ENCODE measurements around the gene ANAPC10. TPM values are rescaled to one million over a fixed set of nuclear protein-coding genes. Genes with fewer than 3 reads are reported as not detected.

Gene ANAPC10
- total and polyA plus RNA-seq, 2 experiments from 2014 or later: 20.1 to 26.9 TPM

Other genes starting within 250 kb of the ANAPC10 start
- gene ABCE1, start 115 bp upstream of the ANAPC10 start, total RNA-seq: 45.5 and 51.0 TPM in 2 replicates
- gene ABCE1, start 115 bp upstream of the ANAPC10 start, polyA plus RNA-seq: 24.1 and 41.6 TPM in 2 replicates
- 14.9 and 26.4 TPM in 2 replicates for gene OTUD4, start 82.4 kb upstream of the ANAPC10 start, total RNA-seq
- gene OTUD4, start 82.4 kb upstream of the ANAPC10 start, polyA plus RNA-seq: 22.9 and 38.8 TPM in 2 replicates

All from cardiac muscle cell (in vitro differentiated cells and primary cell).